Middle frontal gyrus (tissue), 1 donor: ENCODE results near the gene RBM20.
"Not testable (repeated sequence)": the region's sequence is repeated elsewhere in the genome, so short reads cannot be mapped to it uniquely, and the experiment has no call there.

Experiments
- DNase-seq: peaks from one replicate; pipeline ENCODE4 v3.0.0-alpha.2; 2015; ENCODE audit warnings: low spot score; ENCODE audit errors: extremely low spot score

Gene RBM20

DNA sequence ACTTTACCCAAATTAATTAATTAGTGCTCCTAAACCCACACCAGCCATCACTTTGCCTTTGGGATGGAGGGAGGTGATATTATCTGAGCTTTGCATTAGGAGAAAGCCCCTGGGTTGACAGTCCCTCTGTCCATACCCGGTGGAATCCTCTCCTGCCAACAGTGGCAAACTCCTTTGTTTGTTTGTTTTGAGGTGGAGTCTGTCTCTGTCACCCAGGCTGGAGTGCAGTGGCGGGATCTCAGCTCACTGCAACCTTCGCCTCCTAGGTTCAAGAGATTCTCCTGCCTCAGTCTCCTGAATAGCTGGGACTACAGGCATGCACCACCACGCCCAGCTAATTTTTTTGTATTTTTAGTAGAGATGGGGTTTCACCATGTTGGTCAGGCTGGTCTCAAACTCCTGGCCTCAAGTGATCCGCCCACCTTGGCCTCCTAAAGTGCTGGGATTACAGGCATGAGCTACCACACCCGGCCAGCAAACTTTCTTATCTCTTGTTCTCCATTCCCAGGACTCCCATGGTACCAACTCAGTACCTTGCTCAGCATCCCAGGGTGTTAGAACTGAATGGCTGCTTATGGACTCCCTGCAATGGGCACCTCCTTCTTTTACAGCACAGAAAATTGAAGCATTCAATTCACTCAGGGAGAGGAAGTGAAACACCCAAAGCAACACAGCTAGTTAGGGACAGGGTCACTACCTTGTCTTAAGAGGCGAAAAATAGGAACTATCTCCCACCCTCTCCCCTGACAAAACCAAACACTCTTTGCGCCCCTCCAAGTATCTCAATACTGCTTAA lies 223.1 kb downstream of the RBM20 start:
- not testable (repeated sequence) for DNase-seq

DNA sequence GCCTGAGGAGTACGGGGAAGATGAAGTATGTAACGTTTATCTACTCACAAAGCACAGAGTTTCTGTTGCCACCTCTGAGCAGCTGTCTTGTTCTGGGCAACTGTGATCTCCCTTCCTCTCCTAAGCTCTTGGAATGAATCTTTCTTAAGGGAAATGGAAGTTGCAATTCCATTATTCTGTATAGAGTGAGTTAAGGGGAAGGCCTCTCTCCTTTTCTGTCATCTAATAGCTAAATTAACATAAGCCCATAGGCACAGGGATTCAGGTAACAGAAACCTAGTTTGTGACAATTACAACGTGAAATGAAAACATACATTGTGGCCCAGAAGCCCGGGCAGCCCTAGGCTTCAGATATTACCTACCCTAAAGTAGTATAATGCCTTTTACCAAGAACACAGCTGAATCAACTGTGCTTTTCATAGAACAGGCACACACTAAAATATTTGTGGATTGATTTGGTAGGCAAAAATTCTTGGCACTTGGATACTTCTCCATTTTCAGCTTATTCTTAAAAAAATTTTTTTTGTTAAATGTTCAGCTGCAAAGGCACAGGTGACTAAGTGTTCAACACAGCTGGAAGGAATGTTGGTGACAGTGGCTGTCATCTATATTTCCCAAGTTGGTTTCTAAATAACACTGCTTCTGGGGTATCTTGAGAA lies 223.8 kb downstream of the RBM20 start:
- no peak for DNase-seq

DNA sequence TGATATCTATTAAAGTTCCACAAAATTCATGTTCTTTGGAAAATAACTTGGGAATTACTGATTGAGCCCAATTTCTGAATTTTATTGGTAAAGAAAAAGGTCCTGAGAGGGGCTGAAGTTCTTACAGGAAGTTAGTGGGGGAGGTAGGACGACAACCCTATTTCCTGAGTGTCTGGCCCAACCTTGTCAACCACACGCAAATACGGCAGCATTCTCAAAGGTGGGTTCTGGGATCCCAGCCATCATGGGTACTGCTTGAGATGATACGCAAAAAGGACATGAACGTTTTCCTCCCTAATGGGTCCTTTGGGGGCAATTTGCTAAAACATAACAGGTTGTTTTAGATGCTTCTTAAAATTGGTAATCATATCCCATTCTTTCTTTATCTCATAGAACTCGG lies 224.8 kb downstream of the RBM20 start:
- DNase-seq = no peak

DNA sequence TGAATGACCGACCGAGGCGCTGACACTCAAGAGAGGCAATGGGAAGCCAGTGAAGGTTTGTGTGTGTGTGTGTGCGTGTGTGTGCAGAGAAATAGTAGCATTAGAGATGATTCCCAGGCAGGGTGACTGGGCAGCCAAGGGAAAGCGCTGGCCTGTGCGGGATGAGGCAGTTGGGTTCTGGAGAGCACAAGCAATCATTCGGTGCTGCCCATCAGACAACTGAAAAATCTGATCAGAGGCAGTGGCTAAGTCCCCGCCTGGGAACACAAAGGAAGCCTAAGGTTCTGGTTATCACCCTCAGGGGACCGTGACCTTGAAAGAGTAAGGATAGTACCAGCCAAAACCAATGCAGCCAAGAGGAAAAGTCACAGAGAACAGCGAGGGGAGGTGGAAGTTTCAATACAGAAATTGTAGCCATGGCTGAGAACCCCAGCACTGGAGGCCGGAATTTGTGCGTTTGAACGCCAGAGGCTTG lies 226.7 kb downstream of the RBM20 start:
- no peak for DNase-seq

- peak; percentile 97 for DNase-seq
Observed at GRCh38 chr10:110871298-110872084, 227.4 kb downstream of the RBM20 start, which contains the start of gene PDCD4. PDCD4 (plus strand) TSS chr10:110871928; CDS start chr10:110876028, 4,100 bp downstream.

DNA sequence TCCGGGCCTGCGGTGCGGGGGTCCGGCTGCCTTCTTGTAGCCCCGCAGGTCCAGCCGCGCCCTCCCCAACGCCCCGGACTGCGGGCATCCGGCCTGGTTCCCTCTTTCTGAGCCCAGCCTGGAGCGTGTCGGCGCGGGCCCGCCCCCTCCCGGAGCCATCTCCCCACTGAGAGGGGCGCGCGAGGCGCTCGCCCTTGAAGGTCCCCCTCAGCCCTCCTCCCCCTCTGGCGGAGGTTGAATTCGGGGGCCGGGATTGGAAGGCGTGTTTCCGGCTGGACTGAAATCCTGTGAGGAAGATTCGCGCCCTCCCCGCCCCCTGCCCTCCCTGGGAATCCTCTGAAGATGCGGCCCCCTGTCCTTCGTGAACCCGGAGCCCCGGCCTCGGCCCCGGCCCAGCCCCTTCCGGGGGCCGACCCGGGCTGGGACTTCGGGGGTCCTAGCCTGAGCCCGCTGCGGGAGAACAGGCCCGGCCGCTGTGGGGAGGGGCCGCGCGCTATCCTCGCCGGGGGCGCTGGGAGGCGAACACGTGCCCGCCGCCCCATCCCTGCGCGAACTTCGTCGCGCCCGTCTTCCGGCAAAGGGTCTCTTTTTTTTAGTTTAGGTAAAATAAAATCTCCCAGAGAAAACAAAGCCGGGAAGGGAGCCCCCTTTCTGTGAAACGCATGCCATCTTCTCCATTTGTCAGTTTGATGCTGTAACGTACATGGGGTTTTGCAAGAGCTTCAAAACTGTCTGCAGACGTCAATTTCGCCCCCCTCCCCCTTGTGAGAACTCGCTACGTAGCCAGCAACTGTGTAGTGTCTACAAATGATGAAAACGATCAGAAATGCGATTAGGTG lies 228.2 kb downstream of the RBM20 start:
- DNase-seq = peak; percentile 38

DNA sequence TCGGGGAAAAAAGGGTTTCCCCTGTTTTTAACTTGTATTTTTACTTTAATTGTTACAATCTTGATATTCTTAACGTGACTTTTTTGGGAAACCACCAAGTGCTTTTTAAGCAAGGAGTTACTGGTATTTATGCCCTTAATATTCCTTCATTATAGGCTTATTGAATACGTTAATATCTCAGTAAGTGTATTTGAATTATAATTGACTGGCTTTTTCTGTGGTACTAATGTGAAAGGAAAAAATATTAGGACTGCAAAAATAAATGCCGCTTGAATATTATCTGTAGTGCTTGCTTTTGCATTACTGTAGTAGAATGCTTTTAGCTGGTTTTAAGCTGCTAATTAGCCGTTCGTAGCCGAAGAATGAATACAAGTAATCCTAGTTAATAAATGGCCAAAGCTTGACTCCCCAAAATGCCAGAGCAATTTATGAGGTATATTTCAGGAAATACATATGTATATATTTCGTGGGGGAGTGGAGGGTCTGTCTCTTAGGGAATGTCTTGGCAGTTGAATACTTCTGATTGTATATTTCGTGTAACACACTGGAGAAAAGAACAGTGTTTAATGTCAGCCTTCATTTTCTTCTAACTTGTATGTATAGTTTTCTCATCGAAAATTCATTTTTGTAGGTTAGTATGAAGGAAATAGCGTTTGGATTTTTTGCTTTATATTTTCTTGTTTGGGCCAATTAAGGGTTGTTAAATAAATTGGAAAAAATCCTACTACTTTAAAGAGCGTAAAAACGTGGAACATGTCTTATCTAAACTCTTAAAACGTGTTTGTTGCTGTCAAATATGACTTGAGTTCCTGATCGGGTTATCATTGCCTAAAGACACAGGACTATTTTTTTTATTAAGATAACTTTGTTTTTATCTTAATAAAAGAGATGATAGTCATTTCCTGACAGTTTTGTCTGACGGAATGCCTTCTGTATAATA lies 229.1 kb downstream of the RBM20 start:
- DNase-seq = no peak

DNA sequence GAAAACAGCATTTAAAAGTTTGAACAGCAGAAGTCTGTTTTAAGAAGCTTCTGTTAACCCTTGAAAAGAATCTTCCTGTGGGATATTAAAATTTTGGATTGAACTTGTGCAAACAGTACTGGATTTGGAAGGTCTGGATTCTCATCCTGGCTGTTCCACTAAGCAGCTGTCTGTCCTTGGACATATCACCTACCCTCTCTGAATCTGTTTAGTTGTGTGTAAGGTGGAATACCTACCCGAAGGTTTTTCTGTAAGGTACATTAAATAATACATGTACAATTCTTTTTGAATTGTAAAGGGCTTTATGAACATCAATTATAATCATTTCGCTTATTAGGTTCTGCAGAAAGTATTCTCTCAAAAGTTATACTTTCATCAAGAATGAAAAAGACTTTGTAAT lies 229.8 kb downstream of the RBM20 start:
- DNase-seq = no peak

DNA sequence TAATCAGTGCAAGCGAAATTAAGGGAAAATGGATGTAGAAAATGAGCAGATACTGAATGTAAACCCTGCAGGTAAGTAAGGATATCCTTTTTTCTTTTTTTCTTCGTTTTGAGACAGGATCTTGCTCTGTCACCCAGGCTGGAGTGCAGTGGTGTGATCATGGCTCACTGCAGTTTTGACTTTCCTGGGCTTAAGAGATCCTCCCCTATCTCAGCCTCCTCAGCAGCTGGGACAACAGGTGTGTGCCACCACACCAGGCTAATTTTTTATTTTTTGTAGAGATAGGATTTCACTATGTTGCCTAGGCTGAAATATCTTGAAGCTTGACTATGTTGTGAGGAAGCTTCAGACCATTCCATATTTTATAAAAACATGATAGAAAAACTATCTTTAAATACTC lies 231.9 kb downstream of the RBM20 start:
- no peak for DNase-seq

GRCh38 chr10:110876788-110877187 lies 232.7 kb downstream of the RBM20 start:
- no peak for DNase-seq

DNA sequence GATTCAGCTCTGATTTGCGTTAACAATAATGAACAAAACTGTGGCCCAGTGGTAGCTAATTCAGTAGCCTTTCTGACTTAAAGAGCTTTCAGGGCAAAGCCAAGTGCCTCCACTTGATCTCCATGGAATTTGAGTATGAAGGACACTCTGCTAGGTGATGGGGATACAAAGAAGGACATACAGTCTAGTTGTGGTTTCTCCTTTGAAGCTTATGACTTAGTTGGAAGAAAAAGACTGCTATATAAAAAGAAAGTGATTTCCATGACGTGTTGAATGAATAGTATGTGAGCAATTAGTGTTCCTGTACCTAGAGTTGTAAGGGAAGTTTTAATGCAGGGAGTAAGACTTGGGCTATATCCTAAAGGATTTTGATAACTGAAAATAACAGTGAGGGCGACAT lies 235.9 kb downstream of the RBM20 start:
- no peak for DNase-seq

- no peak for DNase-seq
Observed at GRCh38 chr10:110881247-110881646, 237.1 kb downstream of the RBM20 start.

DNA sequence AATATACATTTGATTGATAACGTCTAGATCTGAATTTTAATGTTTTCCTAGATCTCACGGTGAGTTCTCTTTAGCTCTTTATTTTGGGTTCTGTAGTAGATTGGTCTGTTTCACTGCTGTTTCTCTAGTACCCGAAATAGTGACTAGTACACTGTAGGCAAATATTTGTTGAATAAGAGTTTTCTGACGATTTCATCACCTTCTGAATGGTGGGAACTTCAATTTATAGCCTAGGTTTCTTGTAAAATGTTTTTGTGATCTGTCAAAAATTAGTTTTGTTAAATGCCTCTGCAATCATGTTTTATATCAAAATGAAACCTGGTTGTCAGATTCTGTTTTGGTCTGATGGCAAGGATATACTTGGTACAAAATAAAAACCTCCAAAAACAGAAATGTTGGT lies 237.8 kb downstream of the RBM20 start:
- no peak for DNase-seq

- DNase-seq = no peak
Observed at GRCh38 chr10:110883924-110884323, 239.8 kb downstream of the RBM20 start.

GRCh38 chr10:110885932-110886674 lies 242.0 kb downstream of the RBM20 start:
- no peak for DNase-seq

DNA sequence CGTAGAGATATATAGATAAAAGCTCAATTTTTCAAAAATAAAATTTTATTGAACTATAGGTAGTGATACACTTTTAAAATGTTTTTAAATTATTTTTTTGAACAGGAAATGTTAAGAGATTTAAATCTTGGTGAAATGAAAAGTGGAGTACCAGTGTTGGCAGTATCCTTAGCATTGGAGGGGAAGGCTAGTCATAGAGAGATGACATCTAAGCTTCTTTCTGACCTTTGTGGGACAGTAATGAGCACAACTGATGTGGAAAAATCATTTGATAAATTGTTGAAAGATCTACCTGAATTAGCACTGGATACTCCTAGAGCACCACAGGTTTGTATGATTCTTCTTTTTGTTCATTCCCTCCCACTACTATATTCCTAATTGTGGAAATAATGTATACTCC lies 243.4 kb downstream of the RBM20 start:
- DNase-seq = no peak
